GM12891 (cell line): ENCODE results near the gene DBX1.
A peak's percentile ranks its signal among the peaks of the same experiment; 100 is the strongest.

Source experiments
- DNase-seq: peaks from one replicate; pipeline ENCODE4 v3.0.0; 2011; ENCODE audit warnings: low spot score; ENCODE audit not compliant: insufficient read length
- FAIRE-seq: peaks from 2 replicates; lab custom pipeline; 2011; peaks lifted over from hg19 to GRCh38; lab: Jason Lieb, UNC
- PAX5 ChIP-seq: IDR thresholded peaks from 2 replicates; pipeline ENCODE4 v1.6.1; 2011; ENCODE audit warnings: low read length, moderate library complexity, mild to moderate bottlenecking; ENCODE audit not compliant: insufficient read depth, severe bottlenecking
- POLR2A ChIP-seq: IDR thresholded peaks from 2 replicates; pipeline ENCODE4 v1.6.1; 2011; ENCODE audit warnings: low read depth, low read length, control low read depth
- POLR2AphosphoS5 ChIP-seq: IDR thresholded peaks from 2 replicates; pipeline ENCODE4 v1.6.1; 2011; ENCODE audit warnings: low read depth, low read length, control low read depth
- POU2F2 ChIP-seq: IDR thresholded peaks from 2 replicates; pipeline ENCODE4 v1.6.1; 2011; ENCODE audit warnings: low read depth, mild to moderate bottlenecking, control low read depth, low read length, moderate library complexity
- SPI1 ChIP-seq: IDR thresholded peaks from 2 replicates; pipeline ENCODE4 v1.6.1; 2011; ENCODE audit warnings: low read depth, low read length, control low read depth
- TAF1 ChIP-seq: IDR thresholded peaks from 2 replicates; pipeline ENCODE4 v1.6.1; 2011; ENCODE audit warnings: low read depth, low read length, control low read depth

The DBX1 gene

GRCh38 chr11:20111871-20112270, 48.4 kb downstream of the DBX1 start:
- FAIRE-seq (no peak), DNase-seq (no peak)
- no peak for TF ChIP-seq TAF1
- no peak for TF ChIP-seq POU2F2
- no peak for TF ChIP-seq POLR2AphosphoS5

GRCh38 chr11:20110908-20111669, 49.2 kb downstream of the DBX1 start:
- DNase-seq (peak; percentile 56), FAIRE-seq (peak; percentile 92)
- TF ChIP-seq SPI1 (no peak), POU2F2 (no peak), POLR2AphosphoS5 (no peak), PAX5 (no peak), POLR2A (no peak), TAF1 (no peak)

GRCh38 chr11:20109731-20110445, 50.4 kb downstream of the DBX1 start:
- DNase-seq = no peak
- FAIRE-seq = no peak
- no peak for TF ChIP-seq PAX5
- no peak for TF ChIP-seq SPI1
- TF ChIP-seq POLR2A = no peak
- TF ChIP-seq TAF1 = no peak
- no peak for TF ChIP-seq POLR2AphosphoS5
- TF ChIP-seq POU2F2 = no peak
